Endodermal cell (in vitro differentiated cells): Measurements from ENCODE around the gene SRPRA. TPM values are rescaled to one million over a fixed set of nuclear protein-coding genes. Genes with fewer than 3 reads are reported as not detected.

Experiments used
- DNase-seq: peaks from one replicate; pipeline ENCODE4 v3.0.0-alpha.2; 2017
- H3K27ac ChIP-seq: 2 replicates; pipeline ENCODE4 v1.5.1; 2013; ENCODE audit warnings: mild to moderate bottlenecking, low read depth, low read length, moderate library complexity
- H3K27me3 ChIP-seq: 2 replicates; pipeline ENCODE4 v1.6.1; 2013; ENCODE audit warnings: mild to moderate bottlenecking, low read length, moderate library complexity; ENCODE audit not compliant: insufficient read depth, control insufficient read depth, poor library complexity, severe bottlenecking
- H3K36me3 ChIP-seq: 2 replicates; pipeline ENCODE4 v1.7.0; 2013; ENCODE audit warnings: mild to moderate bottlenecking, low read length, moderate library complexity; ENCODE audit not compliant: control insufficient read depth, insufficient read depth
- H3K4me1 ChIP-seq: one replicate; pipeline ENCODE4 v1.7.0; 2013; ENCODE audit warnings: low read length; ENCODE audit not compliant: control insufficient read depth, insufficient read depth
- H3K4me3 ChIP-seq: 2 replicates; pipeline ENCODE4 v1.5.1; 2013; ENCODE audit warnings: mild to moderate bottlenecking, low read length, moderate library complexity
- H3K9ac ChIP-seq: 2 replicates; pipeline ENCODE4 v1.6.1; 2013; ENCODE audit warnings: mild to moderate bottlenecking, low read length, moderate library complexity; ENCODE audit not compliant: poor library complexity, severe bottlenecking; ENCODE audit errors: extremely low read depth
- H3K9me3 ChIP-seq: 2 replicates; pipeline ENCODE4 v1.6.1; 2013; ENCODE audit warnings: mild to moderate bottlenecking, low read length, moderate library complexity; ENCODE audit not compliant: control insufficient read depth
- H3K27ac Mint-ChIP-seq: 2 replicates; pipeline ENCODE4 v1.8.0; 2020; ENCODE audit warnings: mixed read lengths
- H3K27me3 Mint-ChIP-seq: 2 replicates; pipeline ENCODE4 v1.8.0; 2021; ENCODE audit warnings: mild to moderate bottlenecking, mixed read lengths; ENCODE audit not compliant: insufficient read depth
- H3K36me3 Mint-ChIP-seq: 2 replicates; pipeline ENCODE4 v1.8.0; 2020; ENCODE audit warnings: low read depth, mixed read lengths
- H3K4me1 Mint-ChIP-seq: 2 replicates; pipeline ENCODE4 v1.8.0; 2020; ENCODE audit warnings: mixed read lengths
- H3K4me3 Mint-ChIP-seq: 2 replicates; pipeline ENCODE4 v1.8.0; 2020; ENCODE audit warnings: mild to moderate bottlenecking, moderate library complexity, mixed read lengths
- H3K9me3 Mint-ChIP-seq: 2 replicates; pipeline ENCODE4 v1.8.0; 2020; ENCODE audit warnings: mild to moderate bottlenecking, mixed read lengths
- CTCF ChIP-seq: fragments of 200-600 bp; sonication (generic); conservative IDR thresholded peaks from 2 replicates; pipeline ENCODE4 v1.5.0; 2021; ENCODE audit warnings: antibody characterized with exemption, mild to moderate bottlenecking
- WGBS, 2 experiments: methylation state at CpG; one replicate each; pipeline versions ENCODE4 v1.1.5 to v1.1.7; 2013; ENCODE audit warnings: missing lambda C conversion rate in 2 of 2, mixed read lengths in 1 of 2; ENCODE audit not compliant: insufficient coverage in 1 of 2, insufficient read length in 1 of 2; 5-methylcytosine and 5-hydroxymethylcytosine counted together
- total RNA-seq, 2 donors: library from RNA; stranded (reverse); fragmentation: NEBNext Ultra II Directional in 1 of 2; extraction: Animal tissue kit (Norgen Biotek cat#: 25700) in 1 of 2; gene quantifications; 2 replicates in 1 of 2; 3 replicates in 1 of 2; pipeline ENCODE4 v1.2.1, GENCODE V29; 2021

Gene SRPRA
- total RNA-seq, 2 donors from 2014 or later = 68.4 to 79.2 TPM

GRCh38 chr11:126214841-126215240, 53.9 kb downstream of the SRPRA start:
- Mint-ChIP-seq H3K9me3 (no peaks in the 10 kb centered on the region), H3K27me3 (no peaks in the 10 kb centered on the region), H3K4me3 (no peak overlapping the region), H3K4me1 (peaks cover 24% of the 10 kb centered on the region), H3K27ac (no peak overlapping the region), H3K36me3 (peaks cover 2% of the 10 kb centered on the region)
- no peak overlapping the region for H3K4me3 ChIP-seq
- no peak for DNase-seq
- H3K36me3 ChIP-seq = peaks cover 6% of the 10 kb centered on the region
- no peak for TF ChIP-seq CTCF
- H3K9ac ChIP-seq = no peak overlapping the region
- H3K4me1 ChIP-seq = no peaks in the 10 kb centered on the region
- H3K9me3 ChIP-seq = no peaks in the 10 kb centered on the region
- 80 to 82% methylated on average over 5 to 6 of the region's 6 CpGs for WGBS, 2 experiments
- H3K27ac ChIP-seq = no peak overlapping the region
- H3K27me3 ChIP-seq = no peaks in the 10 kb centered on the region

- H3K9ac ChIP-seq = no peak overlapping the region
- no peaks in the 10 kb centered on the region for H3K9me3 ChIP-seq
- Mint-ChIP-seq H3K36me3 (peaks cover 6% of the 10 kb centered on the region), H3K4me1 (peaks cover 24% of the 10 kb centered on the region), H3K27ac (no peak overlapping the region), H3K4me3 (no peak overlapping the region), H3K27me3 (no peaks in the 10 kb centered on the region), H3K9me3 (no peaks in the 10 kb centered on the region)
- H3K36me3 ChIP-seq = peaks cover 10% of the 10 kb centered on the region
- no peaks in the 10 kb centered on the region for H3K4me1 ChIP-seq
- no peak overlapping the region for H3K27ac ChIP-seq
- H3K27me3 ChIP-seq = no peaks in the 10 kb centered on the region
- 94% methylated on average over 1 of the region's 2 CpGs; no CpG with 5 or more reads in 1 of the 2 experiments for WGBS, 2 experiments
- DNase-seq = no peak
- no peak for TF ChIP-seq CTCF
- no peak overlapping the region for H3K4me3 ChIP-seq
Observed at GRCh38 chr11:126214441-126214840, 54.3 kb downstream of the SRPRA start.

Other genes with a start within 250 kb of the SRPRA start
- gene CDON, start 206.0 kb downstream of the SRPRA start, total RNA-seq = 10 to 100 TPM; 19.2 to 24.5 TPM
- 10 to 100 TPM; 36.8 to 37.7 TPM for gene RPUSD4, start 57.2 kb downstream of the SRPRA start, total RNA-seq
- 10 to 100 TPM; 40.1 to 40.8 TPM for gene FAM118B, start 57.1 kb downstream of the SRPRA start, total RNA-seq
- 10 to 100 TPM; 50.7 to 55.8 TPM for gene FOXRED1, start 259 bp upstream of the SRPRA start, total RNA-seq
- 10 to 100 TPM in 1 of 2 donors, 1 to 10 TPM in 1; 9.2 to 11.4 TPM for gene TIRAP, start 14.2 kb upstream of the SRPRA start, total RNA-seq
- 10 to 100 TPM; 19.0 to 22.6 TPM for gene DCPS, start 35.2 kb upstream of the SRPRA start, total RNA-seq
- 10 to 100 TPM; 16.5 to 21.5 TPM for gene ST3GAL4, start 86.8 kb upstream of the SRPRA start, total RNA-seq